NCI-H2029 (cell line): Measurements from ENCODE around the gene YWHAE.
"Not testable (repeated sequence)": the region's sequence is repeated elsewhere in the genome, so short reads cannot be mapped to it uniquely, and the experiment has no call there.

Experiments used
- DNase-seq: peaks from one replicate; lab custom pipeline; 2025; lab: John Stamatoyannopoulos, UW

YWHAE gene

GRCh38 chr17:1412185-1413110 is 12.4 kb upstream of the YWHAE start:
- no peak for DNase-seq

- DNase-seq = no peak
Measured at GRCh38 chr17:1402262-1402586, 2.2 kb upstream of the YWHAE start.

GRCh38 chr17:1398931-1399678 is 917 bp downstream of the YWHAE start:
- no peak for DNase-seq

- DNase-seq = no peak
Measured at GRCh38 chr17:1398028-1398427, 2.0 kb downstream of the YWHAE start.

GRCh38 chr17:1395876-1396665 is 4.0 kb downstream of the YWHAE start:
- DNase-seq = not testable (repeated sequence)

- DNase-seq = no peak
Measured at GRCh38 chr17:1391577-1391976, 8.4 kb downstream of the YWHAE start.

GRCh38 chr17:1390432-1391367 is 9.3 kb downstream of the YWHAE start:
- no peak for DNase-seq

GRCh38 chr17:1387490-1388227 is 12.4 kb downstream of the YWHAE start:
- not testable (repeated sequence) for DNase-seq

GRCh38 chr17:1386675-1387190 is 13.3 kb downstream of the YWHAE start:
- DNase-seq = not testable (repeated sequence)

- DNase-seq = no peak
Measured at GRCh38 chr17:1386265-1386664, 13.8 kb downstream of the YWHAE start.

GRCh38 chr17:1385861-1386260 is 14.2 kb downstream of the YWHAE start:
- DNase-seq = no peak

GRCh38 chr17:1384905-1385435 is 15.1 kb downstream of the YWHAE start:
- DNase-seq = no peak

- no peak for DNase-seq
Measured at GRCh38 chr17:1379930-1380313, 20.1 kb downstream of the YWHAE start.

GRCh38 chr17:1379208-1379929 is 20.7 kb downstream of the YWHAE start:
- no peak for DNase-seq

- not testable (repeated sequence) for DNase-seq
Measured at GRCh38 chr17:1378476-1378860, 21.6 kb downstream of the YWHAE start.

- no peak for DNase-seq
Measured at GRCh38 chr17:1377334-1377733, 22.7 kb downstream of the YWHAE start.

GRCh38 chr17:1376061-1376460 is 24.0 kb downstream of the YWHAE start:
- no peak for DNase-seq

GRCh38 chr17:1375615-1376014 is 24.4 kb downstream of the YWHAE start:
- DNase-seq = no peak

GRCh38 chr17:1374431-1375177 is 25.4 kb downstream of the YWHAE start:
- DNase-seq = no peak
